AG20443 (cell line): ENCODE results near the gene CLSTN1.
"Not testable (repeated sequence)": the region's sequence is repeated elsewhere in the genome, so short reads cannot be mapped to it uniquely, and the experiment has no call there.

Experiments
- DNase-seq: peaks from one replicate; pipeline ENCODE4 v3.0.0; 2012; ENCODE audit warnings: low spot score, mixed read lengths

Gene CLSTN1

DNA sequence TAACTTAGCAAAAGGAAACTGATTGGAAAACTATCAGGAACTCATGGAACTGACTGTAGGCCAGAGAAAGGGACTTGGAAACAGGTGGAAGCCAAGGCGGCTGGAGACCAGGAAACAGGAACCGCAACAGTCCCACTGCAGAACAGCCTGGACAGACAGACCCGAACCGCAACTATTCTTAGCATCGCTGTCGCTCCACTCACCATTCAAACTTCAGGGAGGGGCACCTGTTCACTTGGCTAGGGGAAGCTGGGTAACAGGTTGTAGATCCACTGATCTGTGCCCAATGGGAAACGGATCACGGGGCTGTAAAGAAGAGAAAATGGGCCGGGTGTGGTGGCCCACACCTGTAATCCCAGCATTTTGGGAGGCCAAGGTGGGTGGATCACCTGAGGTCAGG lies 61.9 kb downstream of the CLSTN1 start:
- no peak for DNase-seq

GRCh38 chr1:9760824-9761223 lies 62.9 kb downstream of the CLSTN1 start:
- no peak for DNase-seq

GRCh38 chr1:9759939-9760338 lies 63.8 kb downstream of the CLSTN1 start:
- DNase-seq, result no peak

DNA sequence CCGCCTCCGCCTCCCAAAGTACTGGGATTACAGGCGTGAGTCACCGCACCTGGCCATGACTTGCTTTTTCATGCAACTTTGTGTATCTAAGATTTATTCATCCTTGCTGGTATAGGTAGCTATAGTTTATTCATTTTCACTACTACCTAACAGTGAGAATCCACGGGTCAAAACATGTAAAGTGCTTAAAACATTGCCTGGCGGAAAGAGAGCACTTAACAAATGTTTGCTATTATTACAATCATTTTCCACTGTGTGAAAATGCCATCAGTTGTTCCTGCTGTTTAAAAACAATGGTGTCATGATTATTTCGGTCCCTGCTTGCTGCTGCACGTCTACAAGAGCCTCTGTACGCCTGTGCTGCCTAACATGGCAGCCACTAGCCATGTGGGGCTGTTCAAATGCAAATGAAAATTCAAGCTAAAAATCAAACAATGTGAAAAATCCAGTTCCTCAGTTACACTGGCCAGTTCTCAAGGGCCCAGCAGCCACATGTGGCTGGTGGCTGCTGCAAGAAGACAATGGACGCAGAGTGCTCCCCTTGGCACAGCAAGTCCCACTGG lies 65.1 kb downstream of the CLSTN1 start:
- DNase-seq, result no peak

DNA sequence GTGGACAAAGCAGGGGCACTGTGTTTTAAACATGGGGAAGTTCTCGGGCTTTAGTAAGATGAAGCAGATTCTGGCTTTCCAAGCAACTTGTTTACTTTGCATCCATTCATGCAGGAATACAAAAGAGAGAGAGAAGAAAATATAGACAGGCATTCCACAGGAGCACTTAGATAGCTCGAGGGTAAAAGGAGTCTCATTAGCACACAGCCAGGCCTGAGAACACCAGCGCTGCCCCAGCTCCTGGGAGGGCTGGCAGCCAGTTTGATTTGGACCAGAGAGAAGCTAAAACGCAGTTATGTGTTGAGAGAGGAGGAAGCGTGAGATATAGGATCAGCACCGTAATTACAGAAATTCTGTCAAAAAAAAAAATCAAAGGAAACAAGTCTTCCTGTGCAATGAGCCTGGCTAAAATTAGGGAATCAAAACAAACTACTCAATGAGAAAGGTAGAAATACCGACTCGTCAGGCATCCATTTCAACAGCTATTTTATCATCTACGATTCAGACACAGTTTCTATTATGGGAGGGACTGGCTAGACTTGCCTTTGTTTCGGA lies 68.2 kb downstream of the CLSTN1 start:
- no peak for DNase-seq

- peak; percentile 79 for DNase-seq
Measured at GRCh38 chr1:9753121-9753531, 70.6 kb downstream of the CLSTN1 start.

DNA sequence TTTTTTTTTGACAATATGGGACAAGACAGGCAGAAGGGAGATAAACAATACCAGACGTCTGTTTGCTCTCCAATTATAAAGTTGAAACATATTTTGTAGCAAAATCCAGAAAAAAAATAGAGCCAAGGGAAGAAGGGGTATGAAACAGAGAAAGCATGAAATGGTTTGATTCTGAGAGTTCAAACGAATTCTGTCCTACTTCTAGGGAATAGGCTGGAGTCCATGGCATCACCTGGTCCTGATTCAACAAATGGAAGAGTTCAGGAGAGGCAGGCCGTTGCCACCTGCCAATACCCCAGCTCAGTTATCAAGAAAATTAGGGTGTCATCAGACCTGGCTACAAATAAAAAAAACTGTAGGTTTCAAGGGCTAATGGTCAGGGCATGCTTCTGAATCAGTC lies 71.8 kb downstream of the CLSTN1 start:
- DNase-seq, result no peak

- DNase-seq, result no peak
Measured at GRCh38 chr1:9749361-9749760, 74.4 kb downstream of the CLSTN1 start.

DNA sequence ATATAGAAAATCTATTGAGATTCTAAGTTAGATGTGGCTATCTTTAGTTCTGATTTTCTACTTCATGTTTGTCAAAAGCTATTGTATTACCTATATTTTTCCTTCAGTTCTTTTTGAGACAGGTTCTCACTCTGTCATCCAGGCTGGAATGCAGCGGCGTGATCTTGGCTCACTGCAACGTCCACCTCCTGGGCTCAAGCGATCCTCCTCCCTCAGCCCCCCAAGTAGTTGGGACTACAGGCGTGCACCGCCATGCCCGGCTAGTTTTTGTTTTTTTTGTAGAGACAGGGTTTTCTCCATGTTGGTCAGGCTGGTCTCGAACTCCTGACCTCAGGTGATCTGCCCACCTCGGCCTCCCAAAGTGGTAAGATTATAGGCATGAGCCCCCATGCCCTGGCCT lies 75.4 kb downstream of the CLSTN1 start:
- DNase-seq, result not testable (repeated sequence)

DNA sequence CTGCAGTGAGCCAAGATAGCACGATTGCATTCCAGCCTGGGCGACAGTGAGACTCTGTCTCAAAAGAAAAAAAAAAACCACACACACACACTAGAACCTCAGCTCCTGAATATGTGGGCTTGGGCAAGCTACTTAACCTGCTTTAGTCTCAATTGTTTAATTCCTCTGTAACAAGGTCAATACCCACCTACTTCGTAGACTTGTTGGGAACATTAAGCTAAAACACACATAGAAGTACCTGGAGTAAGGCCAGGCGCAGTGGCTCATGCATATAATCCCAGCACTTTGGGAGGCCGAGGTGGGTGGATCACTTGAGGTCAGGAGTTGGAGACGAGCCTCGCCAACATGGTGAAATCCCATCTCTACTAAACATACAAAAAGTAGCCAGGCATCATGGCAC lies 77.1 kb downstream of the CLSTN1 start:
- DNase-seq, result no peak

DNA sequence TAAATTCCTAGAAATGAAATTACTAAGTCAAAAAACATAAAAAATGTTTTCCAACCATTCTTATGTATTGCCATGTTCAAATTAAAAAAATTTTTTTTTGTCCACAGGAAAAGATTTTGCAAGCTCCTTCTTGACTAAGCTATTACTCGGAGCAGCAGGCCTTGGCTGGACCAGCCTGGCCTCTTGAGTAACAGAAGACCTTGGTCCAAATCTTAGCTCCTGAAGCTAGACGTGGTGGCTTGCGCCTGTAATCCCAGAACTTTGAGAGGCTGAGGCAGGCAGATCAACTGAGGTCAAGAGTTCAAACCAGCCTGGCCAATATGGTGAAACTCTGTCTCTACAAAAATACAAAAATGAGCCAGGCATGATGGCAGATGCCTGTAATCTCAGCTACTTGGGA lies 77.6 kb downstream of the CLSTN1 start:
- DNase-seq, result no peak

DNA sequence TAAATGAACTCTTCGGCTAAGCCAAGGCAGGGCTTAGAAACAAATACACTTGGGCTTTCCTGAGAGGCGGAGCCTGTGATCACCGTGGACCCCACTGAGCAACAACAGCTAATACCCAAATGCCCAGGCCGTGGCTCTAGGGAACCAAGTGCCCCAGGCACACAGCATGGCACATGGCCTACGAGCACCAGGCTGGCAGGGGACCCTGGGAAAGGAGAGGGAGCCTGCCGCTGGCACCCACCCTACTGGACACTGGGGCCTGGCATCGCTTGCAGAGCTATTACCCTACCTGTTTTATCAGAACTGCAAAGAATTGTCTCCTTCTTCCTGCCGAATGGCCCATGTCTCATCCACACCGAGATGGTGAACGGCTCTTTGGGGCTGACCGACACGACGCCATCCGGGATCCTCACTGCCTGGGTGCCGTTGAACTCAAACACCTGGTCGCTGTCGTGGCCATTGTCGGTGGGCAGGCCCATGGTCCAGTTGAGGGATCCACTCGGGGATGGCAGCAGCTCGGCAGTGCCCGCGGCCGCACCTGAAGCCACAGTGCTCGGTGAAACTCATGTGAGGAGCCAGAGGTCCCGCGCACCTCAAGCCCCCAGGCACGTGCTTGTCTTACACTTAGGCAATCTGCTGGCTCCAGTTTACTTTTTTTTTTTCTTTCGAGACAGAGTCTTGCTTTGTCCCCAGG lies 79.5 kb downstream of the CLSTN1 start:
- DNase-seq, result no peak

DNA sequence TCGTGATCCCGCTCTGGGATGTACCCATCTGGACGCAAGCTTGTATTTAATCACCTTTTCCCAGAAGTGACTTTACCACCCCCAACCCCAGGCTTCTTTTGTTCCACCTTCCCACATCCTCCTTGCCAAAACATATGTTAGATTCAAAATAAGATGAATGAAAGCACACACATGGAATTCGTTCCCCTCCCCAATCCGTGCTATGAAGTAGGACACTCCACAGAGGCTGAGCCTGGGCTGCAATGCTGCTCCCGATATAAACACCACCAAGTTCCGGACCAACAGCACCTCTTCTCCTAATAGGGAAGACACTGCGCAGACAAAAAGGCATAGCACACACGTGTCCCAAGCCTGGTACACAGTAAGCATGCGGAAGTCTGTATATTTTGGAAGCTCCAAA lies 86.1 kb downstream of the CLSTN1 start:
- no peak for DNase-seq

- DNase-seq, result no peak
Measured at GRCh38 chr1:9737057-9737456, 86.7 kb downstream of the CLSTN1 start.

DNA sequence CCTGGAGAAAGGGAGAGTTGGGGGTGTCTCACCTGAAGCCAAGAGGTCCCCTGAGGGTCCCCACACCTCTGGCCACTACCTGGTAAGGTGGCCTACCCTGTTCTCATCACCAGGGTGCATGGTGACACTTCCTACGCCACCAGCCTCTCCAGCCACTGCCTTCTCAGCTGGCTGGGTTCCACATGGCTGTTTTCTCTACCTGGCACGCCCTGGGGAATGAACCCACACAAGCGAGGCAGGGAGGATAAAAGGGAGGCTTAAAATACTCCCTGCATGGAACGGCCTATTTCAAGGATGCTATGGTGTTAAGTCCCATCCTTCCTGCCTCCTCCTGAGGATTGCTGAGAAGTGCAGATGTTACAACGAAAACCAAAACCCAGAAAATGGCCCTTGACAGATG lies 87.5 kb downstream of the CLSTN1 start:
- DNase-seq, result no peak

DNA sequence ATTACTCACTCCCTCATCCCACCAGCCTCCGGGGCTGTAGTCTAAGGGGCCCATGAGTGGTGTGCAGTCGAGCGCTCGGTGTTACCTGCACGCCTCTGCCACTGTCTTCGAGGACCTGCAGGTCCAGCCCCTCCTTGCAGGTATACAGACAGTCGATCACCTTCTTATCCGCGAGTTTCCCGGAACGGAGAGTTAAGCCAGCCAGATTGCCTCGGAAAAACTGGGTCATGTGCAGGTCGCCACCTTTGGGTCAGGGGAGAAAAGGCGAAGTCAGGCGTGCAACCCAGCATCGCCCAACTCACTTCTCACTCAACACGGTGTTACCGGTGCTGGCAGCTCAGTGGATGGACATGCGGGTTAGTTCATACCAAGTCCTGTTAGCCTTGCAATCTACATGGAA lies 88.0 kb downstream of the CLSTN1 start:
- no peak for DNase-seq

GRCh38 chr1:9733160-9733789 lies 90.5 kb downstream of the CLSTN1 start:
- DNase-seq, result no peak

DNA sequence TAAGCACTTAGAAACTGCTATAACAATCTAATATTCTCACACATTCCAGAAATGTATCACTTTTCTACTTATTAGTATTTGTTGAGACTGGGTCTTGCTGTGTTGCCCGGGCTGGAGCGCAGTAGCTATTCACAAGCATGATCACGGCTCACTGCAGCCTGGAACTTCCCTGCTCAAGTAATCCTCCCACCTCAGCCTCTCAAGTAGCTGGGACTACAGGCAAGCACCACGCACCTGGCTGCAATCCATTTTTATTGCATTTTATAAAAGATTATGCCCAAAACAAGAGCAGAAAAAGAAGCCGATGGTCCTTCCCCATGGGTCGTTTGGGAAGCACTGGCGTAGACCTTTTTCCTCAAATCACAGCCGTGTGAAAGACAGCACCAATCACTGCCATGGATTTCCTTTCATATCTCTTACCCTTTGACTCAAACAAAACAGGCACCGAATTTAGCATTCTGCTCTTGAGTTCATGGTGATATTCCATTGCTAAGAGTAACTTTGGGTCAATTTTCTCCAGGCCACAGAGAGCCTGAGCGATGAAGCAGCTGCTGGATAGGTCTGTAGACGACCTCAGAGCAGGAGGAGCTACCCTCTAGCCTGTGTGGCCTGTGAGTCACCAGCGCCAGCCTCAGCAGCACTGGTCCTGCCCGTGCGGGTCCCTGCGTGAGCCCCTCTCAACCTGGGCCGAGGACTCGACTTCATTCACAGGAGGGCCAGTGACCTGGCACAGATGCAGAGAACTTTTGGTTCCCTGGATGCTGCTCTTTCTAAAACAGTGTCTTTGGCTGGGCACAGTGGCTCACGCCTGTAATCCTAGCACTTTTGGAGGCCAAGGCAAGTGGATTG lies 91.4 kb downstream of the CLSTN1 start:
- no peak for DNase-seq

DNA sequence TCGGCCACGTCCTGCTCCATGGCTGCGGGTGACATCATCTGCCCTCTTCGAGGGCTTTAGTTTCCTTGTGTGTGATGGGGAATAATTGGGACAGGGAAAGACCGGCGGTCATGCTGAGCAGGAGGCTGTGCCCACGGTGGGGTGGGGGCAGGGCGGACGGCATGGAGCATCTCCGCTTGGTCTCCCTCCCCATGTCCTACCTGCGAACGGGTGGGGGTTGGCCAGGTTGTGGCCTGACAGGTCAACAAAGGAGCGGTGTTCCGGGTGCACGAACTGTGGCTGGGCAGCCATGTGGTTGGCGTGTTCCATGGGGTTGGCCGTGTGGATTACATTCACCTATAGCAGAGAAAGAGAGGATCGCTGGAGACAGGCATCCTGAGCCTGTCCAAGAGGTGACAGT lies 92.2 kb downstream of the CLSTN1 start:
- no peak for DNase-seq

DNA sequence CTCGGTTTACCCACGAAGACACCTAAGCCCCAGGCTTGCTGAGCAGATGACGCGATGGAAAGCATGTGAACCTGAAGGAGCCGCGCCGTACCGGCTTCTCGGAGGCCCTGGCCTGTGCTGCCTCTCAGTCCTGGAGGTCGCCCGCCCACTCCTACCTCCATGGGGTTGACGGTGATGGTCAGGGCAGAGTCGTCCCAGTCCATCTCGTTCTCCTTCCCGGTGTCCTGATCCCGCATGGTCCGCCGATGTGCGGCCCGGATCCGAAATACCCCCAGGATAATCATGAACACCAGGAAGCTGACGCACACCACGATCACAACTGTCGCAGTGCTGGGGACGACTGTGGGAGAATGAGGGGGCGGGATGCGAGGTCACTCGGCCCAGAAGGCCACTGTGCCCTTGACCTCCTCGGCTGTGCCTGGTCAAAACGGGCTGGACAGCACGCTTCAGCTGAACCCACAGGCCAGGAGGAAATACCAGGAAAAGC lies 92.7 kb downstream of the CLSTN1 start:
- no peak for DNase-seq

DNA sequence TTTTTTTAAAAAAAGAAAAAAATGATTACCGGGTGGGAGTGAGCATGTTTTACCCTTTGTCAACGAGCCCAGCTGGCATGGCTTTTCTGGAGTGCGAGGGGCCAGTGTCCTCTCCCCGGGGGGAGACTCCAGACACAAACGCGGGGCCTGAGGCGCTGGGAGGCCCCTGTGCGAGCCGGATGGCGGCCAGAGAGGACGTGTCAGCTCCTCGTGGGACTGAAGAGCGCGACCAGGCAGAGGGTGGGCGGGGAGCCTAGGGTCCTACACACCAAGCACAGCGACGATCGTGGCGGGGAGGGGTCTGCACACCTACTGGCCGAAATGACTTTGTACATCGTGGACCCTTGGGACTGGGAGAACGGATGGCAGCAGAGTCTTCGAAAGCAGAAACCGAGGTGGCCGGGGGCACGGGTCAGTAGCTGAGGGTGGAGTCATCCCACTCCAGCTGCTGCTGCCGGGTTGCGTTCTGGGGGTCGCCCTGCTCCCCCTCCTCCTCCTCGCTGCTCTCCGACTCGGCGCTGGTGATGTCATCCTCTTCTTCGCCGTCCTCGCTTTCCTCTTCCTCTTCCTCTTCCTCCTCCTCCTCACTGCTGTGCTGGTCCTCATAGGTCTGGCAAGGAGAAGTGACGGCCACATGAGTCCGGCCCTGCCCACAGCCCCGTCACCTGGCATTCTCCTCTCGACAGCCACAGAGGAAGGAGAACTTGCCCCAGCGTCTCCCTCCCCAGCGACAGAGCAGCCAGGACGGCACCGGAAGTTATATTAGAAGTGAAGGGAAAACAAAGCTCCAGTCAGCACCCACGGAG lies 93.5 kb downstream of the CLSTN1 start:
- DNase-seq, result no peak
